Astrocyte (in vitro differentiated cells and primary cell): ENCODE results near the gene TMBIM1.

Experiments
- EZH2 ChIP-seq: IDR thresholded peaks from 2 replicates; pipeline ENCODE4 v1.6.1; 2012; ENCODE audit warnings: mild to moderate bottlenecking, low read length, inconsistent platforms; ENCODE audit not compliant: insufficient read depth
- TF ChIP-seq, protein P1 (sequence below): IDR thresholded peaks from 2 replicates; pipeline ENCODE4 v1.5.1; 2011; ENCODE audit warnings: low read depth, mild to moderate bottlenecking, inconsistent platforms, low read length, moderate library complexity; ENCODE audit not compliant: insufficient read depth

DNA sequence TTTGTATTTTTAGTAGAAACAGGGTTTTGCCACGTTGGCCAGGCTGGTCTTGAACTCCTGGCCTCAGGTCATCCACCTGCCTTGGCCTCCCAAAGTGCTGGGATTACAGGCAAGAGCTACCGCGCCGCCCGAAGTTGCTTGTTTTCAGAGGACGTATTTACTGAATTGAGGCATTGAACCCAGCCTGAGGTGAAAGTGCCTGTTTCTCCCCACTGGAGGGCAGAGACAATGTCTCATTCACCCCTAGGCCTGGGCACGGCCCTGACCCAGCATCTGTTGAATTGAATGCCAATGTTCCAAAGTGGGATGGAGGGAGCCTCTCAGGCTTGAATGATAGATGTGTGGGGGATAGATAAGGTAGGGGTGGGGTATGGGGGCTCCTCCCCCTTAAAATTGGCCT, 4.5 kb upstream of the TMBIM1 start:
- TF ChIP-seq, protein P1, sequence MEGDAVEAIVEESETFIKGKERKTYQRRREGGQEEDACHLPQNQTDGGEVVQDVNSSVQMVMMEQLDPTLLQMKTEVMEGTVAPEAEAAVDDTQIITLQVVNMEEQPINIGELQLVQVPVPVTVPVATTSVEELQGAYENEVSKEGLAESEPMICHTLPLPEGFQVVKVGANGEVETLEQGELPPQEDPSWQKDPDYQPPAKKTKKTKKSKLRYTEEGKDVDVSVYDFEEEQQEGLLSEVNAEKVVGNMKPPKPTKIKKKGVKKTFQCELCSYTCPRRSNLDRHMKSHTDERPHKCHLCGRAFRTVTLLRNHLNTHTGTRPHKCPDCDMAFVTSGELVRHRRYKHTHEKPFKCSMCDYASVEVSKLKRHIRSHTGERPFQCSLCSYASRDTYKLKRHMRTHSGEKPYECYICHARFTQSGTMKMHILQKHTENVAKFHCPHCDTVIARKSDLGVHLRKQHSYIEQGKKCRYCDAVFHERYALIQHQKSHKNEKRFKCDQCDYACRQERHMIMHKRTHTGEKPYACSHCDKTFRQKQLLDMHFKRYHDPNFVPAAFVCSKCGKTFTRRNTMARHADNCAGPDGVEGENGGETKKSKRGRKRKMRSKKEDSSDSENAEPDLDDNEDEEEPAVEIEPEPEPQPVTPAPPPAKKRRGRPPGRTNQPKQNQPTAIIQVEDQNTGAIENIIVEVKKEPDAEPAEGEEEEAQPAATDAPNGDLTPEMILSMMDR: no peak
- TF ChIP-seq EZH2: no peak
